GM19240 (cell line): ENCODE results near the gene TNFSF11.

Source experiments
- DNase-seq: peaks from one replicate; pipeline ENCODE4 v3.0.0; 2011; ENCODE audit warnings: low spot score; ENCODE audit not compliant: insufficient read length

Gene TNFSF11

DNA sequence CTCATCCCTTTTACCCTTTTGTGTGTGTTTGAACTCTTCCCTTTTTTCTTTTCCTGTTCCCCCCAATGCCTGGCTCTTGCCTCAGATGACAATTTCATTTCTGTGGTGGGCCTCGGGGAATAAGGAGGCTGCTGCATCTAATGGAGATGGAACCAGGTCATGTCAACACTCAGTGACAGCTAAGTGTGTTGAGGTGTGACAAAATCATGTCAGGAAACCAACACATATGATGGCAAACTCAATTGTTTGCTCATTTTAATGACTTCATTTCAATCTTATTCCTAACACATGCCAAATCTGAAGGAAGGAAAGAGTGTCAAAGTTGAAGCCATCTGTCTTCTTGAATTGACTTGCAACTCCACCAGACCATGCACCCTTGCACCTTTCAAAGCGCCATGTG lies 36.7 kb downstream of the TNFSF11 start:
- no peak for DNase-seq

GRCh38 chr13:42611086-42611779 lies 37.3 kb downstream of the TNFSF11 start:
- DNase-seq, result no peak

DNA sequence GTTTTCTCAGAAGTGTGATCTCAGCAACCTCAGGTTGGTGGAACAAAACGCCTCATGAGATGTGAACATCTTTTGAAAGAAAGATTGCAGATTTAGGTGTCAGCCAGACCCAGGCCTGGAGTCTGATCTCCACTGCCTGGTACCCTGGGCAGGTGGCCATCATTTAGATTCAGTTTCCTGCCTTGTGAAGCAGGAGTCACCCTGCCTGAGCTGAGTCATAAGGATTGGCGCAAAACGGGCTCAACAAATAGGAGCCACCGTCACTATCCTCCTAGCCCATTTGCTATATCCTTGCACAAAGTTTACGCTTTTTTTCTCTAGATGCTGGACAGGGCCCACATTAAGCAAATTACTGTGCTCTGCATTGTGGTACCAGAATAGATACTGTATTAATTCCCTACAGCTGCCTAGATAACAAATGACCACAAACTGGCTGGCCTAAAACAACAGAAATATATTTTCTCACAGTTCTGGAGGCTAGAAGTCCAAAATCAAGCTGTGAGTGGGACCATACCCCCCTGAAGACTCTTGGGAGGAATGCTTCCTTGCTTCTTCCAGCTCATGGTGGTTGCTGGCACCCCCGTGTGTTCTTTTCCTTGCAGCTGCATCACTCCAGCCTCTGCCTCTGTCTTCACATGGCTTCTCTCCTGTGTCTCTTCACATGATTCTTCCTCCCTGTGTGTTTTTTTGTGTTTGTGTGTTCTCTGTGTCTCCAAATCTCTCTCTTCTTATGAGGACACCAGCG lies 38.2 kb downstream of the TNFSF11 start:
- DNase-seq, result no peak

DNA sequence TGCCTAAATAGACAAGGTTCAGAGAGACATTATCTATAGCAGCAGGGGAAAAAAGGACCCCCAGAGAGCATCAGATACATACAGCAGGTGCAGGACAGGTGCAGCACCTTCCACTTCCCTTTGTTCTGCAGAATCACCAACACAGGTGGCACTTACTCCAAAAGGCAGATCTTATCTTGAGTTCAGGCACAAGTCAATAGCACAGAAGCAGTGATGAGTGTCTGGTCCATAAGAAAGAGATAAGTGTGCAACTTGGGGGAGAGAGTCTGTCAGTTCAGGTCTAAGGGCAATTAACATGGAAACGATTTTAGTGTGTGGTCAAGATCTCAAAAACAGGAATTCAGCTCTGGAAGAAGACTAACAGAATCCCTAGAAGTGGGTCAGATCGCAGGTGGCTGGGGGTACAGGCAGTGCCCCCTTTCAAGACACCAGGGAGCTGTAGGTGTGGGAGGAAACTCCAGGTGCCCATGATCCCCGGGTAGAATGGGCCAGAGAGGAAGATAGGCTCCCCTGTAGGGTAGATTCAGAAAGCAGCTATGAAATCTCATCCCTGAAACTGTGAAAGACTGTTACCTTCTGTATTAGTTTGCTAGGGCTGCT lies 40.6 kb downstream of the TNFSF11 start:
- DNase-seq, result no peak

DNA sequence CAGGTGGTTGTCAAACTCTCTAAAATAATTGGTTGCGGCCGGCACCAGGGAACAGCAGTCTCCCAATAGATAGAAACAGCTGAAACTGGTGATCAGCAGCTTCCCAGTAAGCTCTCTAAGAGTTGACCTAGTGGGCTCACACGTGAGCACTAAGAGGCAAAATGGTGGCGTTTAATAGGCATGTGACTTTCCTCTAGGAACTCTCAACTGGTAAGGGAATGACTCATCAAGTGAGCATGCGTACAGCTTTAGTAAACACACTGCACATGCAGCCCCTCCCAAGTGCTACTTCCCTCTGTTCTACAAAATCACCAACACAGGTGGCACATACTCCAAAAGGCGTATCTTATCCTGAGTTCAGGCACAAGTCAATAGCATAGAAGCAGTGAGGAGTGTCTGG lies 41.7 kb downstream of the TNFSF11 start:
- DNase-seq, result no peak

GRCh38 chr13:42617221-42617620 lies 43.3 kb downstream of the TNFSF11 start:
- no peak for DNase-seq

DNA sequence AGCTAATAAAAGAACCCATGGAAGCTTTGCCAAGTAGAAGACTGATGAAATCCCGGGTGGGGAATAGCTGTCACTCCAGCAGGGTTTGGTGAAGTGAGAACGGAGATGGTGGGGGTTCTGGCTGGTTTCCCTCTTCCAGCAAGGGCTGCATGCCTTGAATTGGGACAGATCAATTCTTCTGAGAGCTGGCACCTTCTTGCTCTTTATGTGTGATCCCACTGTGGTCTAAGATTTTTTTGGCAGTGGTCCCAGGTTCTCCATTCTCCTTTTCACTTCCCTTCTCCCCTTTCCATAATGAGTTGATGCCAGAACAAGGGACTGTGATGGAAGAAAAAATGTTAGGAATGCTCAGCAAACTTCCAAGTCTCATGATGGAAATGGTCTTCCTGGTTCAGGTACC lies 50.0 kb downstream of the TNFSF11 start:
- DNase-seq, result no peak

DNA sequence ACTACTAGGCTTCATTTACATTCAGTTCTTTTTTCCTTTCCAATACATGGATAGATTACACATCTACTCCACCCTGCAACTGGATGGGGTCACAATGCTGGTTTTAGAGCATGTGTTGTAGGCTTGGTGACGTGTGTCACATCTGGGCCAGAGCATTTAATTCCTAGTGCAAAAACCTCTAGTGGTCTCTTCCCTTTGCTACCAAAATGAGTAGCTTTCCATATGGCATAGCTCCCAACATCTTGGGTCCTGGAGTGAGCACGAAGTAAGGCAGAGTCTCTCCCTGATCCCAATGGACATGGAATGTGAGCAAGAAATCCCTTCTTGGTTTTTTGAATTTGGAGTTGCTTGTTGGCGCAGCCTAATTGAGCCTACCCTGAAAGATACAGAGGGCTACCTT lies 51.7 kb downstream of the TNFSF11 start:
- no peak for DNase-seq

DNA sequence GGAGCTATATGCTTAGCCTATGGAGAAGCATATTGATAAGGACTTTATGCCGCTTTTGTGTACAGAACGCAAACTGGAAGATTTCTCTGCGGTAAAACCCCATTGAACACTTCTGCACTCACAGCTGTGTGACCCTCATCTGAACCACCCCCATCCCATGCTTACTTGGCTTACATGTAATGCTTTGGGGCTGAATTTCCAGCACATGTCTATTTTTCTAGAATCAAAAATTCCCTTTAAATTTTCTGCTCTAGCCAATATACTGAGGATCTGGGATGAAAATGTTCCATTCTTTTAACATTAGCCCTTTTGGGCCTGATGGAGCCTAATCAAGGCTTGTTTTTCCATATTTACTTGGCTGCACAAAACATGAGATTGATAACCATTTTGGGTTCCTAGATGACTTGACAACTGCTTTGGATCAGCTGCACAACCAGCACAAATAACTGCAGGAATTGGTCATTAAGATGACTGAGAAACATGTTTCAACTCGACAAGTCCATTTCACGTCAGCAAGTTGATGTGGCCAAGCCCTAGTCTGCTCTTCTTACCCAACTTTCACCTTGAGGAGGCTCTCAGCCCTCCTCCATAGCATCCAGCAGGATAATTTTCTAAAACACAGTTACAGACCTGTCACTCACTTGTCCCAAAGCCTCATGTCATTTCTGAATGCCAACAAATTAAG lies 52.4 kb downstream of the TNFSF11 start:
- DNase-seq, result no peak

DNA sequence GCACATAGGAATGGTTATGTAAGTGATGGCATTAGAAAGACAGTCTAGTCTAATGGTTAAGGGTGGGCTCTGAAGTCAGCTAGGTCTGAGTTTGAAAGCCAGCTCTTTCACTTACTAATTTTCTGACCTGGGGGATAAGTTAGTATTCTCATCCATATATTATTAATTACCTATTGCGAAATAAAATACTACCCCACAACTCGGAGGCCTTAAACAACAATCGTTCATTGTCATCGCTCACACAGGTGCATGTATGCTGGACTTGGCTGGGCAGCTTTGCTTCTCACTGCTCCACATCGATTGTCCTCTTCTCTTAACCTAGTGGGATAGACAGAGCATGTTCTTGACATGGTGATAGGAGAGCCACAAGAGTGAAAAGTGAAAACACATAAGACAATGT lies 54.7 kb downstream of the TNFSF11 start:
- DNase-seq, result no peak

GRCh38 chr13:42631181-42631580 lies 57.2 kb downstream of the TNFSF11 start:
- no peak for DNase-seq

DNA sequence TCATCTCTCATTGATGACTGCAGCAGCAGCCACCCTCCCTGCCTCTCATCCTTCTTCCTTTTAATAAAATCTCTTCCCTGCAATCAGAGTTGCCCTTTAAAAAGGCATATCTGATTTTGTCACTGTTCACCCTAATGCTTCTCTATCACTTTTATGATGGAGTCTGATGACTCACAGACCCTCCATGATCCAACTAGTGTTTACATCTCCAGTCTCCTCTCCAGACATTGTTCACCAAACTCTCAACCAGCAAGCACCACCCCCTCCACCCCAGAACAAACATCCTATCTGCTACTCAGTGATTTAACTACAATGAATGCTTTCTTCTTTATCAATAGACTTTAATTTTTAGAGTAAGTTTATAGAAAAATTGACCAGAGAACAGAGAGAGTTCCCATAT lies 59.5 kb downstream of the TNFSF11 start:
- DNase-seq, result no peak

- DNase-seq, result no peak
Measured at GRCh38 chr13:42638101-42638500, 64.1 kb downstream of the TNFSF11 start.

DNA sequence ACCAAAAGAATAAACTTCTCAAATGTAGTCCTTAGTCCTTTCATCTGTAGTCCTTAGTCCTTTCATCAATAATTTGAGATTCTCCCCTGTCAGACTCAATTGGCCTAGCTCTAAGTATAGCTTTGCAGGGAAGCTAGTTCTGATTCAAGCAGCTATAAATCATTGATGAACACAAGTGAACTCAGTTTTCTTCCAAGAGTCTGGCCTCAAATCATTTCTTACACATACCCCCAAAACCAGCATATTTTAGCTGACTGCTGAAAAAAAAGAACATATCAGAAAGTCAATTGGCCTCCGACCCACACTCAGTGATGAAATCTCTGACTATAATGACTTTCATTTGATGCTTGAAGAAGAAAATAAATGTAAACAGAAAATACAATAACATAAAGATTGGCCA lies 64.9 kb downstream of the TNFSF11 start:
- no peak for DNase-seq

GRCh38 chr13:42643076-42643475 lies 69.1 kb downstream of the TNFSF11 start:
- DNase-seq, result no peak

- no peak for DNase-seq
Measured at GRCh38 chr13:42644841-42645240, 70.9 kb downstream of the TNFSF11 start.

DNA sequence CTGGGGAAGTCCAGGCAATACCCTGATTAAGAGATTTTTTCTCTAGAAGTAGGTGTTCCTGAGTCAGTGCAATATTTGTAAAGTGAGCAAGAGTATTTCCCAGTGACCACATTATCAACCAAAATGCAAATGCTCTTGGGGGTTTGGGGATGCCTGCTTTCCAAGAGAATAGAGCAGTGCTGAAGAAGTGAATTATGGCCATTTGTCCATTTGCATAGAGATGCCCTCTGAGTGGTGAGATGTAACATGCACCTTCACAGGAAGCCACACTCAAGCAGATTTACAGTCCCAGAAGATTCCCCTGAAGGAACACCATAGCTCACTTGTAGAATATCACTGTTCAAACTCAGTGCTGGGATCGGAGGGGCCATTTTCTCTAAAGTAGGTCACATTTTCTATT lies 71.8 kb downstream of the TNFSF11 start:
- no peak for DNase-seq

- DNase-seq, result no peak
Measured at GRCh38 chr13:42649141-42649540, 75.2 kb downstream of the TNFSF11 start.

GRCh38 chr13:42649831-42650230 lies 75.9 kb downstream of the TNFSF11 start:
- no peak for DNase-seq

DNA sequence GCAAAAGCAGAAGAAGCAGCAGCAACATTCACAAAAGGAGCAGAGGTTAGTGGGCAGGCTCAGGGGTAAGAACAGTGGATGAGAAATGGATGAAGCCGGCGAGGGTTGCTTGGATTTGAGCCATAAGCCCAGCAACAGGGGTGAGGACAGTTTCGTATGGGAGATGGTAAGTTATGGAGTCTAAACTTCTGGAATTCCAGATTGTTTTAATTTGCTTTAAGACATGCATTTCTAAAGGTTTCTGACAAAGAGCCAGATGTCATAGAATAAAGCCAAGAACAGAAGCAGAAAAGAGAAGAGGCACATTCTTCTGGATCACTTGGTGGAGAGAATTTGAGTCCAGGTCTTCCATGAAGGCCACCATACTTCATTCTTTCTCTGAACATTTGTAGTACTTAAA lies 76.6 kb downstream of the TNFSF11 start:
- no peak for DNase-seq

- DNase-seq, result no peak
Measured at GRCh38 chr13:42651936-42652641, 78.1 kb downstream of the TNFSF11 start.
